GM12872 (cell line): ENCODE data around the gene LACTBL1.

Experiments used
- CTCF ChIP-seq: IDR thresholded peaks from 3 replicates; pipeline ENCODE4 v1.5.1; 2011; ENCODE audit warnings: low read depth, mild to moderate bottlenecking, low read length, moderate library complexity; ENCODE audit not compliant: insufficient read depth

Gene LACTBL1

GRCh38 chr1:23013657-23014056 lies 41.0 kb upstream of the LACTBL1 start:
- TF ChIP-seq CTCF: no peak

GRCh38 chr1:23008901-23009300 lies 36.2 kb upstream of the LACTBL1 start:
- TF ChIP-seq CTCF: no peak

GRCh38 chr1:23007106-23007505 lies 34.4 kb upstream of the LACTBL1 start:
- no peak for TF ChIP-seq CTCF

- TF ChIP-seq CTCF: no peak
These were observed 31.4 kb upstream of the LACTBL1 start for GRCh38 chr1:23004112-23004511.

- TF ChIP-seq CTCF: no peak
These were observed 23.1 kb upstream of the LACTBL1 start for GRCh38 chr1:22995774-22996173.

- TF ChIP-seq CTCF: no peak
These were observed 11.3 kb upstream of the LACTBL1 start for GRCh38 chr1:22983944-22984343.

GRCh38 chr1:22978299-22978698 lies 5.6 kb upstream of the LACTBL1 start:
- no peak for TF ChIP-seq CTCF
